Mesenchymal stem cell (in vitro differentiated cells and primary cell): Measurements from ENCODE around the gene SC5D.

Source experiments
- DNase-seq: peaks from one replicate; pipeline ENCODE4 v3.0.0-alpha.2; 2013
- H2AFZ ChIP-seq: one replicate; pipeline ENCODE4 v1.6.1; 2013; ENCODE audit warnings: low read depth, mild to moderate bottlenecking, control low read depth, inconsistent platforms, low read length, moderate library complexity
- H2AK5ac ChIP-seq: 2 replicates; pipeline ENCODE4 v1.6.1; 2013; ENCODE audit warnings: low read length, moderate library complexity, mild to moderate bottlenecking, inconsistent platforms; ENCODE audit not compliant: severe bottlenecking
- H2BK120ac ChIP-seq: one replicate; pipeline ENCODE4 v1.6.1; 2013; ENCODE audit warnings: low read depth, mild to moderate bottlenecking, inconsistent platforms, low read length, moderate library complexity
- H2BK12ac ChIP-seq, 2 experiments: one replicate each; pipeline ENCODE4 v1.6.1; 2013; ENCODE audit warnings: inconsistent platforms in 2 of 2, low read length in 2 of 2, mild to moderate bottlenecking in 2 of 2, moderate library complexity in 2 of 2, control low read depth in 1 of 2
- H2BK15ac ChIP-seq: one replicate; pipeline ENCODE4 v1.6.1; 2013; ENCODE audit warnings: mild to moderate bottlenecking, low read depth, inconsistent platforms; ENCODE audit not compliant: poor library complexity, severe bottlenecking
- H2BK5ac ChIP-seq: 2 replicates; pipeline ENCODE4 v1.6.1; 2013; ENCODE audit warnings: low read depth, mild to moderate bottlenecking, low read length, control low read depth, inconsistent platforms; ENCODE audit not compliant: poor library complexity, severe bottlenecking
- H3K14ac ChIP-seq, 2 experiments: one replicate each; pipeline ENCODE4 v1.6.1; 2013; ENCODE audit warnings: inconsistent platforms in 2 of 2, low read length in 2 of 2, control low read depth in 1 of 2, mild to moderate bottlenecking in 1 of 2, moderate library complexity in 1 of 2
- H3K18ac ChIP-seq, 2 experiments: one replicate each; pipeline ENCODE4 v1.6.1; 2013; ENCODE audit warnings: inconsistent platforms in 2 of 2, low read length in 2 of 2, control low read depth in 1 of 2, low read depth in 1 of 2, mild to moderate bottlenecking in 1 of 2
- H3K23ac ChIP-seq, 2 experiments: one replicate each; pipeline ENCODE4 v1.6.1; 2013; ENCODE audit warnings: inconsistent platforms in 2 of 2, low read length in 2 of 2, mild to moderate bottlenecking in 2 of 2, moderate library complexity in 2 of 2, control low read depth in 1 of 2
- H3K27ac ChIP-seq: 2 replicates; pipeline ENCODE4 v1.5.1; 2013; ENCODE audit warnings: mild to moderate bottlenecking, moderate library complexity, low read length, control low read depth, inconsistent platforms; ENCODE audit not compliant: poor library complexity, severe bottlenecking
- H3K27me3 ChIP-seq, 2 experiments: 2 replicates each; pipeline versions ENCODE4 v1.6.1 to v1.7.0; 2013; ENCODE audit warnings: low read length in 2 of 2, mild to moderate bottlenecking in 2 of 2, moderate library complexity in 2 of 2, control low read depth in 1 of 2, inconsistent platforms in 1 of 2; ENCODE audit not compliant: control insufficient read depth in 1 of 2, insufficient read depth in 1 of 2
- H3K36me3 ChIP-seq, 2 experiments: 2 replicates each; pipeline versions ENCODE4 v1.6.1 to v1.7.0; 2013; ENCODE audit warnings: low read length in 2 of 2, control low read depth in 1 of 2, inconsistent platforms in 1 of 2, low read depth in 1 of 2, mild to moderate bottlenecking in 1 of 2; ENCODE audit not compliant: insufficient read depth in 2 of 2, control insufficient read depth in 1 of 2
- H3K4ac ChIP-seq, 2 experiments: one replicate each; pipeline ENCODE4 v1.6.1; 2013; ENCODE audit warnings: inconsistent platforms in 2 of 2, low read length in 2 of 2, mild to moderate bottlenecking in 2 of 2, moderate library complexity in 2 of 2, control low read depth in 1 of 2, low read depth in 1 of 2
- H3K4me1 ChIP-seq: 2 replicates; pipeline ENCODE4 v1.6.1; 2013; ENCODE audit warnings: low read depth, low read length, control low read depth; ENCODE audit not compliant: control insufficient read depth, insufficient read depth
- H3K4me2 ChIP-seq: 2 replicates; pipeline ENCODE4 v1.6.1; 2013; ENCODE audit warnings: low read length, mild to moderate bottlenecking, inconsistent platforms; ENCODE audit not compliant: poor library complexity, severe bottlenecking
- H3K4me3 ChIP-seq, 2 experiments: 2 replicates each; pipeline versions ENCODE4 v1.5.1 to v1.7.0; 2013; ENCODE audit warnings: low read length in 2 of 2, mild to moderate bottlenecking in 2 of 2, control low read depth in 1 of 2, low read depth in 1 of 2; ENCODE audit not compliant: insufficient read depth in 1 of 2
- H3K79me1 ChIP-seq: replicated peaks from 2 replicates; pipeline ENCODE4 v1.6.1; 2013; ENCODE audit warnings: mild to moderate bottlenecking, control low read depth, low read length, inconsistent platforms; ENCODE audit not compliant: poor library complexity, severe bottlenecking
- H3K9ac ChIP-seq: 2 replicates; pipeline ENCODE4 v1.7.0; 2013; ENCODE audit warnings: mild to moderate bottlenecking, low read length, moderate library complexity
- H3K9me3 ChIP-seq: 2 replicates; pipeline ENCODE4 v1.7.0; 2013; ENCODE audit warnings: mild to moderate bottlenecking, low read length; ENCODE audit not compliant: control insufficient read depth
- H4K8ac ChIP-seq: one replicate; pipeline ENCODE4 v1.6.1; 2013; ENCODE audit warnings: inconsistent platforms, mild to moderate bottlenecking, low read length, moderate library complexity
- H4K91ac ChIP-seq: one replicate; pipeline ENCODE4 v1.6.1; 2013; ENCODE audit warnings: mild to moderate bottlenecking, low read length, inconsistent platforms
- whole genome bisulfite sequencing: methylation state at CpG from one replicate; pipeline ENCODE4 v1.1.7; 2013; ENCODE audit warnings: mixed read lengths; 5-methylcytosine and 5-hydroxymethylcytosine counted together

SC5D gene

GRCh38 chr11:121281698-121282097, 10.9 kb upstream of the SC5D start:
- no peak overlapping the region for H3K9ac ChIP-seq
- DNase-seq = no peak

GRCh38 chr11:121282386-121282785, 10.2 kb upstream of the SC5D start:
- Histone ChIP-seq H3K79me1 (no peaks in the 10 kb centered on the region), H3K4me3 (no peak overlapping the region), H3K9me3 (peaks cover 3% of the 10 kb centered on the region), H2BK15ac (no peak overlapping the region), H3K4me2 (no peak overlapping the region), H2AFZ (no peak overlapping the region), H4K91ac (no peak overlapping the region), H3K27me3 (peaks cover 33 to 56% of the 10 kb centered on the region in 2 experiments), H3K36me3 (no peaks in the 10 kb centered on the region), H3K18ac (no peak overlapping the region), H3K4ac (no peak overlapping the region), H4K8ac (no peak overlapping the region), H3K27ac (no peak overlapping the region), H2AK5ac (no peak overlapping the region), H3K14ac (no peak overlapping the region), H3K9ac (no peak overlapping the region), H3K23ac (no peak overlapping the region), H2BK120ac (no peak overlapping the region), H3K4me1 (no peaks in the 10 kb centered on the region), H2BK12ac (no peak overlapping the region), H2BK5ac (no peak overlapping the region)
- 54% methylated on average over 3 of the region's 4 CpGs for WGBS
- DNase-seq = no peak

More at GRCh38 chr11:121281698-121282097, 10.9 kb upstream of the SC5D start:
- no peak overlapping the region for H3K14ac ChIP-seq
- H3K27ac ChIP-seq = no peak overlapping the region
- no peaks in the 10 kb centered on the region for H3K79me1 ChIP-seq
- WGBS = 98% methylated on average over 5 of the region's 5 CpGs
- H4K91ac ChIP-seq = no peak overlapping the region
- no peak overlapping the region for H2BK12ac ChIP-seq
- H2AFZ ChIP-seq = no peak overlapping the region
- no peak overlapping the region for H2BK120ac ChIP-seq
- no peak overlapping the region for H2BK15ac ChIP-seq
- peaks cover 3% of the 10 kb centered on the region for H3K9me3 ChIP-seq
- H2BK5ac ChIP-seq = no peak overlapping the region
- H3K4ac ChIP-seq = no peak overlapping the region
- no peaks in the 10 kb centered on the region for H3K36me3 ChIP-seq
- no peak overlapping the region for H3K4me3 ChIP-seq
- no peaks in the 10 kb centered on the region for H3K4me1 ChIP-seq
- no peak overlapping the region for H3K18ac ChIP-seq
- no peak overlapping the region for H2AK5ac ChIP-seq
- H4K8ac ChIP-seq = no peak overlapping the region
- H3K4me2 ChIP-seq = no peak overlapping the region
- H3K27me3 ChIP-seq = peaks cover 29 to 49% of the 10 kb centered on the region in 2 experiments
- no peak overlapping the region for H3K23ac ChIP-seq

- no peaks in the 10 kb centered on the region for H3K36me3 ChIP-seq
- DNase-seq = no peak
- H2BK15ac ChIP-seq = no peak overlapping the region
- no peak overlapping the region for H2BK5ac ChIP-seq
- H4K8ac ChIP-seq = no peak overlapping the region
- no peak overlapping the region for H3K14ac ChIP-seq
- H3K18ac ChIP-seq = no peak overlapping the region
- H2BK120ac ChIP-seq = no peak overlapping the region
- no peak overlapping the region for H4K91ac ChIP-seq
- H3K79me1 ChIP-seq = no peaks in the 10 kb centered on the region
- H2AK5ac ChIP-seq = no peak overlapping the region
- peaks cover 3% of the 10 kb centered on the region for H3K9me3 ChIP-seq
- H3K4me2 ChIP-seq = no peak overlapping the region
- no peak overlapping the region for H3K4ac ChIP-seq
- no peaks in the 10 kb centered on the region for H3K4me1 ChIP-seq
- H3K4me3 ChIP-seq = no peak overlapping the region
- no peak overlapping the region for H2BK12ac ChIP-seq
- 90% methylated on average over 4 of the region's 4 CpGs for WGBS
- H3K23ac ChIP-seq = no peak overlapping the region
- H3K27me3 ChIP-seq = peaks cover 34 to 58% of the 10 kb centered on the region in 2 experiments
- H2AFZ ChIP-seq = no peak overlapping the region
- no peak overlapping the region for H3K27ac ChIP-seq
- no peak overlapping the region for H3K9ac ChIP-seq
Measured at GRCh38 chr11:121282886-121283502, 9.6 kb upstream of the SC5D start.

- H3K4me1 ChIP-seq = peaks cover 2% of the 10 kb centered on the region
- H3K23ac ChIP-seq = no peak overlapping the region
- no peak overlapping the region for H3K9ac ChIP-seq
- 76% methylated on average over 1 of the region's 3 CpGs for WGBS
- H2AK5ac ChIP-seq = no peak overlapping the region
- no peak overlapping the region for H2BK12ac ChIP-seq
- H4K8ac ChIP-seq = no peak overlapping the region
- no peak overlapping the region for H3K4me3 ChIP-seq
- no peak overlapping the region for H2BK15ac ChIP-seq
- H3K18ac ChIP-seq = no peak overlapping the region
- H3K14ac ChIP-seq = no peak overlapping the region
- DNase-seq = no peak
- H3K4ac ChIP-seq = no peak overlapping the region
- H2BK5ac ChIP-seq = no peak overlapping the region
- no peak overlapping the region for H3K27ac ChIP-seq
- H3K4me2 ChIP-seq = no peak overlapping the region
- H3K36me3 ChIP-seq = peaks cover 0 to 4% of the 10 kb centered on the region in 2 experiments
- H3K9me3 ChIP-seq = no peaks in the 10 kb centered on the region
- H2AFZ ChIP-seq = no peak overlapping the region
- H4K91ac ChIP-seq = no peak overlapping the region
- H3K27me3 ChIP-seq = peaks cover 5 to 19% of the 10 kb centered on the region in 2 experiments
- peaks cover 7% of the 10 kb centered on the region for H3K79me1 ChIP-seq
- H2BK120ac ChIP-seq = no peak overlapping the region
Measured at GRCh38 chr11:121291319-121291718, 1.3 kb upstream of the SC5D start.
